ENCODE data around the gene SAMD9L. TPM values are rescaled to one million over a fixed set of nuclear protein-coding genes. Genes with fewer than 3 reads are reported as not detected.
"Not testable (repeated sequence)": the region's sequence is repeated elsewhere in the genome, so short reads cannot be mapped to it uniquely, and the experiment has no call there.

Gene SAMD9L
- total RNA-seq, 2 experiments from 2014 or later, result 19.1 to 19.8 TPM

DNA sequence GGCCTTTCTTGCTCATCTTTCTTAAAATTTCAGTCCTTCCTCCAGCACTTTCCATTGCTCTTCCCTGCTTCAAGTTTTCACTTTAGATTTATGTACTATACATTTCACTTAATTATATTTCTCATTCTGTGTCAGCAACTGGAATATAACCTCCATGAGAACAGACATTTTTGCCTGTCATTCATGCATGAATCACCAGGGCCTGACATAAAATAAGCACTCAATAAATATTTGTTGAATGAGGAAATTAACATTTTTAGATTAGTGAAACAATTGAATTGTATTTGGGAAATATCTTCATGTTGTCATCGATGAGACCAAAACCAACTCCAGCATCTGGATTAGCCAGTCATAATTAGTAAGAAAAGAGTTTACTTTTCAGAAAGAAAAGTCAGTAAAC is 6.1 kb downstream of the SAMD9L start:
- CTCF ChIA-PET, result no interaction called here
- H3K27me3 Mint-ChIP-seq, result no peaks in the 10 kb centered on the region
- peaks cover 6% of the 10 kb centered on the region for H3K9me3 Mint-ChIP-seq
- H3K27ac Mint-ChIP-seq, result no peak overlapping the region
- DNase-seq, result no peak
- H3K36me3 Mint-ChIP-seq, result peaks cover 28% of the 10 kb centered on the region
- peaks cover 15% of the 10 kb centered on the region for H3K4me1 Mint-ChIP-seq (ENCODE audit: low read depth)
- POLR2A ChIA-PET, result no interaction called here
- no peak overlapping the region for H3K4me3 Mint-ChIP-seq
- intact Hi-C loops (cut with micrococcal nuclease), result no loop called here

DNA sequence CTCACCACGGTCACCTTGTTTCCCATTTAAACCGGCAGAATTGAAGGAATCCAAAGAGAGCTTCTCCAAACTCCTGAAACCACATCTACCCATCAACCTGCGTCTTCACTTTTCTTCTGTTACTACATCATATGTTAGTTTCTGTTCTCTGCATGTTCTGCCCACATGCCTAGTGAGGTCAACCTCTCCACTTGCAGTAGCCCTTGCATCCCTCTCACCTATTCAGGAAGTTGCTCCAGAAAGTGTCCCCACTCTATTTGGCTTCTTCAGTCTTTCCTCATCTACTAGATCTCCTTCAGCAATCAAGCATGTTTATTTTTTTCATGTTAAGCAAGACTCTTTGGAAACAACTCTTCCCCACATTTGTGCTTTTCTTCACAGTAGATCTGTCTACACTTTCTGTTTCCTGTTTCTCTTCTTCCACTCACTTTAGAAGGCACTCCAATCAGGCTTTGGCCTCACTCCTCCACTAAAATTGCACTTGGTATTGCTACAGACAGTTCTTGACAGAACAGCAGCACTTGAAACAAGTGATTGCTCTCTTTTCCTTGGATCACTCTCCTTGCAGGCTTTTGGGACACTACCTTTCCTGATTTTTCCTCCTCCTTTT is 7.5 kb downstream of the SAMD9L start:
- Mint-ChIP-seq H3K4me1 (ENCODE audit: low read depth) (peaks cover 3% of the 10 kb centered on the region), H3K27me3 (no peaks in the 10 kb centered on the region), H3K36me3 (peaks cover 36% of the 10 kb centered on the region), H3K9me3 (peaks cover 7% of the 10 kb centered on the region), H3K27ac (no peak overlapping the region), H3K4me3 (no peak overlapping the region)
- DNase-seq, result no peak
- POLR2A ChIA-PET, result no interaction called here
- CTCF ChIA-PET, result no interaction called here
- intact Hi-C loops (cut with micrococcal nuclease), result no loop called here

DNA sequence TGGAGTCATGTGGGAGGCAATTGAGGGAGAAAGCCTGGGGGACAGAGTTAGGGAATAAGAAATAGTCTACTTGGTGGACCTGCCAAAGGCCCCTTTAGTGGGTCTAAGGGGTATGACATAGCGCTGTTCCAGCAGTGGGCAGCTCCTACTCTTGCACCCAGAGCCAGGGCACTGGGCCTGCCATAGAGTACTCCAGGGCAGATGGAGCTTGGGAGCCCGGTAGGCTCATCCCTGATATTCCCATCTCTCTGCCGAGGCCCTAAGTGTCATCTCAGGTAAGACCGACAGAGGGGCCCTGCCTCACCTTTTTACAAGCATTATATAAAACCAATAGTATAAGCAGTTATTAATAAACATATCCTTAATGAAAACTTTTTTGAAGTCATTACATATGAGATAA is 9.6 kb downstream of the SAMD9L start:
- H3K27ac Mint-ChIP-seq, result no peak overlapping the region
- H3K36me3 Mint-ChIP-seq, result peaks cover 47% of the 10 kb centered on the region
- H3K27me3 Mint-ChIP-seq, result no peaks in the 10 kb centered on the region
- POLR2A ChIA-PET, result no interaction called here
- peaks cover 27% of the 10 kb centered on the region for H3K9me3 Mint-ChIP-seq
- CTCF ChIA-PET, result no interaction called here
- no peaks in the 10 kb centered on the region for H3K4me1 Mint-ChIP-seq (ENCODE audit: low read depth)
- no peak overlapping the region for H3K4me3 Mint-ChIP-seq
- intact Hi-C loops (cut with micrococcal nuclease), result no loop called here
- DNase-seq, result no peak

DNA sequence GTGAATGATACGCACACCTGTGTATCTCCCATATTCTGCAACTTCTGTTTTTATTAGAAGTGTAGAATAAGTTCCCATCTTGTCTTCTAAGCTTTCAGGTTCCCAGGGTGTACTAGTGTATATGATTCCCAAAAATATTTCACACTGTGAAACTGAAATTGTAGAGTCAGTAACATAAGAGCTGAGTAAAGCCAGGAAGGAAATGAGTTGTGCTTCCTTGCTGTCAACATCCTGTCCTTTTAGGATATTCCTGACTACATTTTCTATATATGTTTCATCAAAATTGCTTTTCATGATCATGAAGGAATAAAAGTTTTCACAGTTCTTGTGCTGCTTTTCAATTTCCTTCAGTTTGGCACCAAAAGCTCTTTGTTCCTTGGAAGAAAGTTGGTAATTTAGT is 15.2 kb downstream of the SAMD9L start:
- CTCF ChIA-PET, result no interaction called here
- H3K36me3 Mint-ChIP-seq, result peaks cover 43% of the 10 kb centered on the region
- intact Hi-C loops (cut with micrococcal nuclease), result no loop called here
- no peaks in the 10 kb centered on the region for H3K4me1 Mint-ChIP-seq (ENCODE audit: low read depth)
- no peak overlapping the region for H3K27ac Mint-ChIP-seq
- POLR2A ChIA-PET, result no interaction called here
- H3K4me3 Mint-ChIP-seq, result no peak overlapping the region
- DNase-seq, result no peak
- no peaks in the 10 kb centered on the region for H3K27me3 Mint-ChIP-seq
- peaks cover 70% of the 10 kb centered on the region for H3K9me3 Mint-ChIP-seq

DNA sequence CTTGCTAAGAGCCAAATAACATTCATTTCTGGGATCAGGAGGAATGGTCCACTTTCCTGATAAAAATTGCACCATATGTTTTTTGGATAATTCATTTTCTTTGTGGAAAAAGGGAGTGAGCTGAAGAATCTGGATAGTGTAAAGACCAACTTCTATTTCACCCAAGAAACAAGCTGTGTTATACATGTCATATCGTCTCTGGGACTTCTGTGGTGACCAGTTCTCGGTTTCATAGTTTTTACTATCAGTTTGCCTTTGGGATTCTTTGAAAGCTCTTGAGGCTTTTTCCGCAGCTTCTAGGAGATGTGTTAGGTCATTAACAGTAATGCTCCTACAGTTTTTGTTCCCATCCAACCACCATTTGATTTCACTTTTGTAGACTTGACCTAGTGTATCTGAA is 16.0 kb downstream of the SAMD9L start:
- intact Hi-C loops (cut with micrococcal nuclease), result no loop called here
- H3K4me3 Mint-ChIP-seq, result no peak overlapping the region
- no peaks in the 10 kb centered on the region for H3K4me1 Mint-ChIP-seq (ENCODE audit: low read depth)
- H3K27ac Mint-ChIP-seq, result no peak overlapping the region
- POLR2A ChIA-PET, result no interaction called here
- no peaks in the 10 kb centered on the region for H3K27me3 Mint-ChIP-seq
- H3K9me3 Mint-ChIP-seq, result peaks cover 75% of the 10 kb centered on the region
- CTCF ChIA-PET, result no interaction called here
- DNase-seq, result no peak
- H3K36me3 Mint-ChIP-seq, result peaks cover 39% of the 10 kb centered on the region

DNA sequence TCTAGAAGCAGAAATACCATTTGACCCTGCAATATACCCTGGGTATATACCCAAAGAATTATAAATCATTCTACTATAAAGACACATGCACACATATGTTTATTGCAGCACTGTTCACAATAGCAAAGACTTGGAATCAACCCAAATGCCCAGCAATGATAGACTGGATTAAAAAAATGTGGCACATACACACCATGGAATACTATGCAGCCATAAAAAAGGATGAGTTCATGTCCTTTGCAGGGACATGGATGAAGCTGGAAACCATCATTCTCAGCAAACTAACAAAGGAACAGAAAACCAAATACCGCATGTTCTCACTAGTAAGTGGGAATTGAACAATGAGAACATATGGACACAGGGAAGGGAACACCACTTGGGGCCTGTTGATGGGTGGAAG is 21.2 kb downstream of the SAMD9L start:
- H3K27ac Mint-ChIP-seq; H3K4me3 Mint-ChIP-seq; POLR2A ChIA-PET; H3K4me1 Mint-ChIP-seq (ENCODE audit: low read depth); CTCF ChIA-PET; H3K27me3 Mint-ChIP-seq; DNase-seq; intact Hi-C loops (cut with micrococcal nuclease): not testable (repeated sequence)
- Mint-ChIP-seq H3K36me3 (peaks cover 25% of the 10 kb centered on the region), H3K9me3 (peaks cover 80% of the 10 kb centered on the region)

DNA sequence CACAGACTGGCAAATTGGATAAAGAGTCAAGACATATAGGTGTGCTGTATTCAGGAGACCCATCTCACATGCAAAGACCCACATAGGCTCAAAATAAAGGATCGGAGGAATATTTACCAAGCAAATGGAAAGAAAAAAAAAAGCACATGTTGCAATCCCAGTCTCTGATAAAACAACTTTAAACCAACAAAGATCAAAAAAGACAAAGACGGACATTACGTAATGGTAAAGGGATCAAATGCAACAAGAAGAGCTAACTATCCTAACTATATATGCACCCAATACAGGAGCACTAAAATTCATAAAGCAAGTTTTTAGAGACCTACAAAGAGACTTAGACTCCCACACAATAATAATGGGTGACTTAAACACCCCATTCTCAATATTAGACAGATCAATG is 24.7 kb downstream of the SAMD9L start:
- H3K4me3 Mint-ChIP-seq; intact Hi-C loops (cut with micrococcal nuclease); DNase-seq; H3K4me1 Mint-ChIP-seq (ENCODE audit: low read depth); CTCF ChIA-PET; H3K27me3 Mint-ChIP-seq; H3K27ac Mint-ChIP-seq; POLR2A ChIA-PET: not testable (repeated sequence)
- Mint-ChIP-seq H3K36me3 (peaks cover 32% of the 10 kb centered on the region), H3K9me3 (peaks cover 68% of the 10 kb centered on the region)

DNA sequence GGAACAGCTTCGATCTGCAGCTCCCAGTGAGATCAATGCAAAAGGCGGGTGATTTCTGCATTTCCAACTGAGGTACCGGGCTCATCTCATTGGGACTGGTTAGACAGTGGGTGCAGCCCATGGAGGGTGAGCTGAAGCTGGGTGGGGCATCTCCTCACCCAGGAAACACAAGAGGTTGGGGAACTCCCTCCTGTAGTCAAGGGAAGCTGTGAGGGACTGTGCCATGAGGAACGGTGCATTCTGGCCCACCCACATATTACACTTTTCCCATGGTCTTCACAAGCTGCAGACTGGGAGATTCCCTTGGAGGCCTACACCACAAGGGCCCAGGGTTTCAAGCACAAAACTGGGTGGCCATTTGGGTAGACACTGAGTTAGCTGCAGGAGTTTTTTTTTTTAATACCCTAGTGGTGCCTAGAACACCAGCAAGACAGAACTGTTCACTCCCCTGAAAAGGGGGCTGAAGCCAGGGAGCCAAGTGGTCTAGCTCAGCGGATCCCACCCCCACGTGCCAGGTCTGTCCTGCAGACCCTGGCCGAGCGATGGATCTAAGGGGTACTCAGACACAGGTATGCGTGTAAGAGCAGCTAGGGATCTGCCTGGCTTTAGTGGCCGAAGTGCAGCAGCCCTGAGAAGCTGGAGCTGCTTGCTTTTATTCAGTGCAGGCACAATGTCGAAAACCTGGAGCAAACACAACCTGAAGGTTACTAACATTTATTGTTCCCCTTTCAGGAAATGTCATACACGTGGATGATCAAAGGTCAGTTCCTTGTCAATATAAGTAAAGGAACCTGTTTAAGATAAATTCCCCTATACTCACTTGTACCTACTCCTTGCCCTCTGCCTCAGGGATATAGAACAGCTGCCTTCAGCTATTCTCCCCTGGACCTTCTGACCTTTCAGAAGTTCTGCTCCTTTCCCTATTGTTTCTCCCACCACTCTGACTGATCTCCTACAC is 27.3 kb downstream of the SAMD9L start:
- Mint-ChIP-seq H3K4me1 (ENCODE audit: low read depth) (peaks cover 25% of the 10 kb centered on the region), H3K4me3 (no peak overlapping the region), H3K27ac (no peak overlapping the region), H3K36me3 (peaks cover 25% of the 10 kb centered on the region), H3K9me3 (peaks cover 43% of the 10 kb centered on the region), H3K27me3 (no peaks in the 10 kb centered on the region)
- DNase-seq, result no peak
- ChIA-PET POLR2A (no interaction called here), CTCF (no interaction called here)
- intact Hi-C loops (cut with micrococcal nuclease), result no loop called here

DNA sequence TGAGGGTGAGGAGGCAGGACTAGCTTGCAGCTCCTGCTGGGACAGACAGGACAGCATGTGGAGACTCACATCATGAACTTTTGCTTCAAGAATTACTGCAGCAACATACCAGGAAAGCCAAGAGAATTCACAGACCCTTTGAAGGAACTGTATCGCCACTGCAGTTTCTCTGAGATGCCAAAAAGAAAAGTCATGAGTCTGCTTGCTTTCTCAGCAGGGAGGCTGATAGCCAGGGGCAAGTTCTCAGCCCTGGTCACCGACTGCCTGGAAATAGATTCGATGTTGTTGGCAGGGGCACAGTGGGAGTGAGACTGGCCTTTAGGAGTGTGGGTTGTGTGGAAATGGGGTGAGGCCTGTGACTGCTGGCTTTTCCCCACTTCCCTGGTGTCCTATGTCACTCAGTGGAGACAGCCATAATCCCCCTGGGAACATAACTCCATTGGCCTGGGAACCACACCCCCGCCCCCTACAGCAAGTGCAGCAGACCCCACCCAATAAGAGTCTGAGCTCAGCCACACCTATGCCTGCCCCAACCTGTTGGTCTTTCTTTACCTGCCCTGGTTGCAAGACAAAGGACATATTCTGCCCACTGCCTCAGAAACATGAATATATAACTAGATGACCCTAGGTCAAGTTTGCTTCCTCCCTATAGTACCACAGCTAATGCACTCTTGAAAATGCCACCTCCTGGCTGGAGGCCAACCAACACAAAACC is 28.8 kb downstream of the SAMD9L start:
- ChIA-PET POLR2A (no interaction called here), CTCF (no interaction called here)
- Mint-ChIP-seq H3K9me3 (peaks cover 29% of the 10 kb centered on the region), H3K4me3 (no peak overlapping the region), H3K4me1 (ENCODE audit: low read depth) (peaks cover 40% of the 10 kb centered on the region), H3K27me3 (no peaks in the 10 kb centered on the region), H3K27ac (no peak overlapping the region), H3K36me3 (peaks cover 27% of the 10 kb centered on the region)
- DNase-seq, result no peak
- intact Hi-C loops (cut with micrococcal nuclease), result loop anchor here (5.0 kb wide), 5 partner anchors 162 to 883 kb away; partner anchors contain the start of gene BET1

DNA sequence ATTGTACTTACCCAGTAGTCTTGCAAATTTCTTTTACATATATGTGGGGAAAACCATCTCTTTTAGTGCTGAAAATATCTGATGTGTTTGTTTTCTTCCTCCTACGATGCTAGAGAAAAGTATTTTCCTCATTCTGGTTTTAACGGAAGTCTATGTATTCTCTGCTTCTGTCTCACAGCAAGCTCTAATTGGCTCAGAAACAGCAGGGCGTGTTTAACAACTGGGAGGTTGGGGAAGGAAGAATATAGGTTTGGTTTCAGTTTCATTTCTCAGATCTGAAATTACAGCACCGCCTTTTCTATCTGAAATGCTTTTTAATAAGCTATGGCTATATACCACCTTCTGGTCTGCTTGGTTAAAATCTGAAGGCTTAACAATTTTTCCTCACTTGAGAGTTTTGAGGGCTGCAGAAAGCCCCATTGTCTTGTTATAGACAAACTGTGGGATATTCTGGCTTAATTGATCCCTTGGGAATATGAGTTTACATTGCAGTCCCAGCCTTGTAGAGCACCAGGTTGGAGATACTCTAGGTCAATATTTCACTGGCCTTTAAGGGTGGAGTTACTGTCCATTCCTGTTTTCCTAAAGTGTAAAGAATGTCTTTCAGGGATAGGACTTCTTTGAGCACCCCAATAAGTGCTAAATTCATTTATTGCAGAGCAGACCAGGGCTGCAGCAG is 30.2 kb downstream of the SAMD9L start, which contains the start of gene SAMD9:
SAMD9 (minus strand) TSS at position 128 of the 679 bp plus-strand sequence. CDS start 11,882 bp downstream, outside the sequence.
- Mint-ChIP-seq H3K27me3 (no peaks in the 10 kb centered on the region), H3K9me3 (peaks cover 24% of the 10 kb centered on the region), H3K36me3 (peaks cover 32% of the 10 kb centered on the region), H3K4me3 (peak within 1 kb of the TSS; percentile 69), H3K4me1 (ENCODE audit: low read depth) (peaks cover 50% of the 10 kb centered on the region), H3K27ac (peak within 1 kb of the TSS; percentile 69)
- POLR2A ChIA-PET, result interaction anchor here (1.4 kb wide), 1 partner anchor 29 kb away, joined by 4 read pairs; no protein-coding TSS in a partner anchor
- DNase-seq, result peak; percentile 55
- intact Hi-C loops (cut with micrococcal nuclease), result loop anchor here (1.0 to 5.0 kb wide), 8 partner anchors 47 to 884 kb away; partner anchors contain the start of genes BET1 and VPS50
- CTCF ChIA-PET, result interaction anchor here (1.1 to 1.7 kb wide), 4 partner anchors 68 to 670 kb away, joined by 4 to 8 read pairs (median 5); partner anchors contain the start of gene GATAD1

DNA sequence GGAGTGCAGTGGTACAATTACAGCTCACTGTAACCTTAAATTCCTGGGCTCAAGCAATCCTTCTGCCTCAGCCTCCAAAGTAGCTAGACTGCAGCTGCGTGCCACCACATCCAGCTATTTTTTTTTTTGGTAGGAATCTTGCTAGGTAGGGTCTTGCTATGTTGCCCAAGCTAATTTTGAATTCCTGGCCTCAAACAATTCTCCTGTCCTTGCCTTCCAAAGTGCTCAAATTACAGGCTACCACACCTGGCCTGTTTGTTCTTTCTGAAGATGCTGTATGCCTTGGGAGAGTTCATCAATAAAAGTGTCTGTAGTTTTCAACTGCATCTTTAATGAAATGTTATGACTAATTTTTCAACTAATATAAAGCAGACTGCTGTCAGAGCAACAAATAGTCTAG is 30.9 kb downstream of the SAMD9L start:
- peaks cover 54% of the 10 kb centered on the region for H3K4me1 Mint-ChIP-seq (ENCODE audit: low read depth)
- intact Hi-C loops (cut with micrococcal nuclease), result loop anchor here (5.0 kb wide), 5 partner anchors 160 to 885 kb away; partner anchors contain the start of gene BET1
- peak overlapping the region; percentile 69 for H3K27ac Mint-ChIP-seq
- H3K4me3 Mint-ChIP-seq, result peak overlapping the region; percentile 69
- POLR2A ChIA-PET, result interaction anchor here (1.4 kb wide), 1 partner anchor 29 kb away, joined by 4 read pairs; no protein-coding TSS in a partner anchor
- no peaks in the 10 kb centered on the region for H3K27me3 Mint-ChIP-seq
- H3K9me3 Mint-ChIP-seq, result peaks cover 24% of the 10 kb centered on the region
- H3K36me3 Mint-ChIP-seq, result peaks cover 39% of the 10 kb centered on the region
- DNase-seq, result no peak
- CTCF ChIA-PET, result interaction anchor here (1.1 to 1.7 kb wide), 5 partner anchors 69 to 670 kb away, joined by 3 to 8 read pairs (median 5); partner anchors contain the start of gene GATAD1
